HG02759 (cell line): ENCODE data around the gene KRT75.
"Not testable (repeated sequence)": the region's sequence is repeated elsewhere in the genome, so short reads cannot be mapped to it uniquely, and the experiment has no call there.

Source experiments
- ATAC-seq: cut with Tn5 transposase; IDR thresholded peaks from one replicate; pipeline ENCODE4 v1.9.1; 2021; ENCODE audit warnings: mild to moderate bottlenecking, moderate library complexity; ENCODE audit not compliant: unreplicated experiment

The KRT75 gene

GRCh38 chr12:52418576-52419110 is 15.5 kb downstream of the KRT75 start:
- ATAC-seq, result no peak

GRCh38 chr12:52417740-52418139 is 16.4 kb downstream of the KRT75 start:
- no peak for ATAC-seq

- ATAC-seq, result no peak
These were observed 17.4 kb downstream of the KRT75 start for GRCh38 chr12:52416795-52417194.

- ATAC-seq, result no peak
These were observed 18.1 kb downstream of the KRT75 start for GRCh38 chr12:52415870-52416750.

GRCh38 chr12:52414936-52415335 is 19.2 kb downstream of the KRT75 start:
- no peak for ATAC-seq

- no peak for ATAC-seq
These were observed 20.3 kb downstream of the KRT75 start for GRCh38 chr12:52413782-52414345.

GRCh38 chr12:52413202-52413601 is 21.0 kb downstream of the KRT75 start:
- ATAC-seq, result no peak

GRCh38 chr12:52411815-52412214 is 22.4 kb downstream of the KRT75 start:
- no peak for ATAC-seq

- ATAC-seq, result not testable (repeated sequence)
These were observed 23.5 kb downstream of the KRT75 start for GRCh38 chr12:52410589-52411248.

- no peak for ATAC-seq
These were observed 26.3 kb downstream of the KRT75 start for GRCh38 chr12:52407918-52408317.

- ATAC-seq, result no peak
These were observed 28.2 kb downstream of the KRT75 start, which contains the start of gene KRT82 for GRCh38 chr12:52405922-52406385. Gene KRT82, minus strand, starts transcription at chr12:52406335. Its CDS starts 58 bp downstream, at chr12:52406277.

- ATAC-seq, result no peak
These were observed 29.2 kb downstream of the KRT75 start for GRCh38 chr12:52404951-52405350.

- ATAC-seq, result no peak
These were observed 30.6 kb downstream of the KRT75 start for GRCh38 chr12:52403561-52403960.

GRCh38 chr12:52402873-52403540 is 31.2 kb downstream of the KRT75 start:
- ATAC-seq, result no peak

GRCh38 chr12:52402377-52402776 is 31.8 kb downstream of the KRT75 start:
- no peak for ATAC-seq

- ATAC-seq, result no peak
These were observed 32.2 kb downstream of the KRT75 start for GRCh38 chr12:52401926-52402325.

- no peak for ATAC-seq
These were observed 32.6 kb downstream of the KRT75 start for GRCh38 chr12:52401526-52401925.

- no peak for ATAC-seq
These were observed 33.3 kb downstream of the KRT75 start for GRCh38 chr12:52400906-52401305.

- ATAC-seq, result no peak
These were observed 34.4 kb downstream of the KRT75 start for GRCh38 chr12:52399756-52400155.

GRCh38 chr12:52398176-52398575 is 36.0 kb downstream of the KRT75 start:
- no peak for ATAC-seq

GRCh38 chr12:52396656-52397055 is 37.5 kb downstream of the KRT75 start:
- ATAC-seq, result no peak
